ENCODE measurements around the gene EFHC2.

The EFHC2 gene

DNA sequence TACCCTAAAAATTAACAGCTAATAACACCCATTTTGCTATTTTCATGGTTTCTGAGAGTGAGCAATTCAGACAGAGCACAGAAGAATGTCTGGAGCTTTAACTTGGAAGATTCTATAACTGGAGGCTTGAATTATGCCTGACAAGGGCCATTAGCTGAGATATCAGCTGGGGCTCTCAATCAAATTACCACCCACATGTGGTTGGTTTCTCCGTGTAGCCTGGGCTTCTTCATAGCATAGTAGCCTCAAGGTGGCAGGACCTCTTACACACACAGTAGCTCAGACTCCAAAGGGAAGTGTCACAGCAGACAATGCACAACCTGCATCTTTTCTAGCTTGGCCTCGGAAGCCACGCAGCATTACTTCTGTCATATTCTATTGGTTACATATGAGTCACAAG lies 127.3 kb downstream of the EFHC2 start:
- TF ChIP-seq ISL1 (CRISPR knock-in tag; IDR thresholded peaks at IDR 0.05) (no peak), ZNF70 (CRISPR knock-in tag; IDR thresholded peaks at IDR 0.05) (no peak), BACH2 (CRISPR knock-in tag; IDR thresholded peaks at IDR 0.05; ENCODE audit: borderline replicate concordance) (no peak), ZFP30 (CRISPR knock-in tag; IDR thresholded peaks at IDR 0.05) (no peak), ZNF8 (CRISPR knock-in tag; IDR thresholded peaks at IDR 0.05) (no peak)
- ATAC-seq: no peak

DNA sequence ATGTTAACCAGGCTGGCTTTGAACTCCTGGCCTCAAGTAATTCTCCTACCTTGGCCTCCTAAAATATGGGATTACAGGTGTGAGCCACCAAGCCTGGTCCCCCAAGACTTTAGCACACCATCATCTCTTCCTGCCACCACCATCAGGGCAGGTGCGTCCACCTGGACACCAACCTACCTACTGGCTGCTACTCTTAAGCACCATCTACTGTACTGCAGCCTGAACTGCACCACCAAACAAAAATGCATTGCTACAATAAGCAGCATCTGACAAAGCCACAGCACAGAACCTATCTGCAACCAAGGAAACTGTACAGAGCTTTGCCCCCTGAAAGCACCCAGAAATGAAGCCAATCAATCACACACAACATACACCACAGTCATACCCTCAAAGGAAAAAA lies 139.7 kb downstream of the EFHC2 start:
- no peak for ATAC-seq
- no peak for TF ChIP-seq TOX (CRISPR knock-in tag; IDR thresholded peaks at IDR 0.05; ENCODE audit: borderline replicate concordance)
- no peak for TF ChIP-seq ARNTL (CRISPR knock-in tag; IDR thresholded peaks at IDR 0.05; ENCODE audit: borderline replicate concordance, low read depth)
- TF ChIP-seq TCF4 (CRISPR knock-in tag; IDR thresholded peaks at IDR 0.05; ENCODE audit: borderline replicate concordance): no peak
- TF ChIP-seq, protein P1, sequence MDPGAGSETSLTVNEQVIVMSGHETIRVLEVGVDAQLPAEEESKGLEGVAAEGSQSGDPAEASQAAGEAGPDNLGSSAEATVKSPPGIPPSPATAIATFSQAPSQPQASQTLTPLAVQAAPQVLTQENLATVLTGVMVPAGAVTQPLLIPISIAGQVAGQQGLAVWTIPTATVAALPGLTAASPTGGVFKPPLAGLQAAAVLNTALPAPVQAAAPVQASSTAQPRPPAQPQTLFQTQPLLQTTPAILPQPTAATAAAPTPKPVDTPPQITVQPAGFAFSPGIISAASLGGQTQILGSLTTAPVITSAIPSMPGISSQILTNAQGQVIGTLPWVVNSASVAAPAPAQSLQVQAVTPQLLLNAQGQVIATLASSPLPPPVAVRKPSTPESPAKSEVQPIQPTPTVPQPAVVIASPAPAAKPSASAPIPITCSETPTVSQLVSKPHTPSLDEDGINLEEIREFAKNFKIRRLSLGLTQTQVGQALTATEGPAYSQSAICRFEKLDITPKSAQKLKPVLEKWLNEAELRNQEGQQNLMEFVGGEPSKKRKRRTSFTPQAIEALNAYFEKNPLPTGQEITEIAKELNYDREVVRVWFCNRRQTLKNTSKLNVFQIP (CRISPR knock-in tag; IDR thresholded peaks at IDR 0.05; ENCODE audit: borderline replicate concordance, low read depth): no peak
- no peak for TF ChIP-seq ZC3H10 (CRISPR knock-in tag; IDR thresholded peaks at IDR 0.05)
- TF ChIP-seq, protein P2, sequence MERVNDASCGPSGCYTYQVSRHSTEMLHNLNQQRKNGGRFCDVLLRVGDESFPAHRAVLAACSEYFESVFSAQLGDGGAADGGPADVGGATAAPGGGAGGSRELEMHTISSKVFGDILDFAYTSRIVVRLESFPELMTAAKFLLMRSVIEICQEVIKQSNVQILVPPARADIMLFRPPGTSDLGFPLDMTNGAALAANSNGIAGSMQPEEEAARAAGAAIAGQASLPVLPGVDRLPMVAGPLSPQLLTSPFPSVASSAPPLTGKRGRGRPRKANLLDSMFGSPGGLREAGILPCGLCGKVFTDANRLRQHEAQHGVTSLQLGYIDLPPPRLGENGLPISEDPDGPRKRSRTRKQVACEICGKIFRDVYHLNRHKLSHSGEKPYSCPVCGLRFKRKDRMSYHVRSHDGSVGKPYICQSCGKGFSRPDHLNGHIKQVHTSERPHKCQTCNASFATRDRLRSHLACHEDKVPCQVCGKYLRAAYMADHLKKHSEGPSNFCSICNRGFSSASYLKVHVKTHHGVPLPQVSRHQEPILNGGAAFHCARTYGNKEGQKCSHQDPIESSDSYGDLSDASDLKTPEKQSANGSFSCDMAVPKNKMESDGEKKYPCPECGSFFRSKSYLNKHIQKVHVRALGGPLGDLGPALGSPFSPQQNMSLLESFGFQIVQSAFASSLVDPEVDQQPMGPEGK (CRISPR knock-in tag; IDR thresholded peaks at IDR 0.05; ENCODE audit: borderline replicate concordance): no peak
- no peak for TF ChIP-seq ISL1 (CRISPR knock-in tag; IDR thresholded peaks at IDR 0.05)
- no peak for TF ChIP-seq SNAI2 (CRISPR knock-in tag; IDR thresholded peaks at IDR 0.05)
- no peak for TF ChIP-seq ZNF70 (CRISPR knock-in tag; IDR thresholded peaks at IDR 0.05)
- TF ChIP-seq, protein P3, sequence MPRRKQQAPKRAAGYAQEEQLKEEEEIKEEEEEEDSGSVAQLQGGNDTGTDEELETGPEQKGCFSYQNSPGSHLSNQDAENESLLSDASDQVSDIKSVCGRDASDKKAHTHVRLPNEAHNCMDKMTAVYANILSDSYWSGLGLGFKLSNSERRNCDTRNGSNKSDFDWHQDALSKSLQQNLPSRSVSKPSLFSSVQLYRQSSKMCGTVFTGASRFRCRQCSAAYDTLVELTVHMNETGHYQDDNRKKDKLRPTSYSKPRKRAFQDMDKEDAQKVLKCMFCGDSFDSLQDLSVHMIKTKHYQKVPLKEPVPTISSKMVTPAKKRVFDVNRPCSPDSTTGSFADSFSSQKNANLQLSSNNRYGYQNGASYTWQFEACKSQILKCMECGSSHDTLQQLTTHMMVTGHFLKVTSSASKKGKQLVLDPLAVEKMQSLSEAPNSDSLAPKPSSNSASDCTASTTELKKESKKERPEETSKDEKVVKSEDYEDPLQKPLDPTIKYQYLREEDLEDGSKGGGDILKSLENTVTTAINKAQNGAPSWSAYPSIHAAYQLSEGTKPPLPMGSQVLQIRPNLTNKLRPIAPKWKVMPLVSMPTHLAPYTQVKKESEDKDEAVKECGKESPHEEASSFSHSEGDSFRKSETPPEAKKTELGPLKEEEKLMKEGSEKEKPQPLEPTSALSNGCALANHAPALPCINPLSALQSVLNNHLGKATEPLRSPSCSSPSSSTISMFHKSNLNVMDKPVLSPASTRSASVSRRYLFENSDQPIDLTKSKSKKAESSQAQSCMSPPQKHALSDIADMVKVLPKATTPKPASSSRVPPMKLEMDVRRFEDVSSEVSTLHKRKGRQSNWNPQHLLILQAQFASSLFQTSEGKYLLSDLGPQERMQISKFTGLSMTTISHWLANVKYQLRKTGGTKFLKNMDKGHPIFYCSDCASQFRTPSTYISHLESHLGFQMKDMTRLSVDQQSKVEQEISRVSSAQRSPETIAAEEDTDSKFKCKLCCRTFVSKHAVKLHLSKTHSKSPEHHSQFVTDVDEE (CRISPR knock-in tag; IDR thresholded peaks at IDR 0.05): no peak
- TF ChIP-seq PPARA (CRISPR knock-in tag; IDR thresholded peaks at IDR 0.05; ENCODE audit: borderline replicate concordance): no peak
- TF ChIP-seq, protein P4, sequence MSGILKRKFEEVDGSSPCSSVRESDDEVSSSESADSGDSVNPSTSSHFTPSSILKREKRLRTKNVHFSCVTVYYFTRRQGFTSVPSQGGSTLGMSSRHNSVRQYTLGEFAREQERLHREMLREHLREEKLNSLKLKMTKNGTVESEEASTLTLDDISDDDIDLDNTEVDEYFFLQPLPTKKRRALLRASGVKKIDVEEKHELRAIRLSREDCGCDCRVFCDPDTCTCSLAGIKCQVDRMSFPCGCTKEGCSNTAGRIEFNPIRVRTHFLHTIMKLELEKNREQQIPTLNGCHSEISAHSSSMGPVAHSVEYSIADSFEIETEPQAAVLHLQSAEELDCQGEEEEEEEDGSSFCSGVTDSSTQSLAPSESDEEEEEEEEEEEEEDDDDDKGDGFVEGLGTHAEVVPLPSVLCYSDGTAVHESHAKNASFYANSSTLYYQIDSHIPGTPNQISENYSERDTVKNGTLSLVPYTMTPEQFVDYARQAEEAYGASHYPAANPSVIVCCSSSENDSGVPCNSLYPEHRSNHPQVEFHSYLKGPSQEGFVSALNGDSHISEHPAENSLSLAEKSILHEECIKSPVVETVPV (CRISPR knock-in tag; IDR thresholded peaks at IDR 0.05): no peak
- TF ChIP-seq GLIS3 (CRISPR knock-in tag; IDR thresholded peaks at IDR 0.05): no peak

DNA sequence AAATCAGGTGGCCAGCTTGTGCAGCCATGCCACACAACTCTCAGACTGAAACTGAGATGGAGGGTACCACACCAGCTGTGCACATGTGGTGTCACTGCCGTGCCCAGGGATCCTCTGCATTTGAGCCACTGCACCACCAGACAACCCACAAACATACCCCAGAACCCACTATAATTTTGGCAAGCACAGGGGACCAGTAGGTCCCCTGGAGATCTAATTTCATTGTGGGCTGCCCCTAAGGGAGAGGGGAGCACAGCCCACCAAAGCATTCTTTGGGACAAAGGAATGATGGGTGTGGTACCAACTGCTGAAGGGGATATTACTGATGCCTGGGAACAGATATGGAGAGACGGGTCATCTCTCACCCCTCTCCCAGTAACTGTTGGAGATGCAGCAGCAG lies 140.9 kb downstream of the EFHC2 start:
- TF ChIP-seq, protein P5, sequence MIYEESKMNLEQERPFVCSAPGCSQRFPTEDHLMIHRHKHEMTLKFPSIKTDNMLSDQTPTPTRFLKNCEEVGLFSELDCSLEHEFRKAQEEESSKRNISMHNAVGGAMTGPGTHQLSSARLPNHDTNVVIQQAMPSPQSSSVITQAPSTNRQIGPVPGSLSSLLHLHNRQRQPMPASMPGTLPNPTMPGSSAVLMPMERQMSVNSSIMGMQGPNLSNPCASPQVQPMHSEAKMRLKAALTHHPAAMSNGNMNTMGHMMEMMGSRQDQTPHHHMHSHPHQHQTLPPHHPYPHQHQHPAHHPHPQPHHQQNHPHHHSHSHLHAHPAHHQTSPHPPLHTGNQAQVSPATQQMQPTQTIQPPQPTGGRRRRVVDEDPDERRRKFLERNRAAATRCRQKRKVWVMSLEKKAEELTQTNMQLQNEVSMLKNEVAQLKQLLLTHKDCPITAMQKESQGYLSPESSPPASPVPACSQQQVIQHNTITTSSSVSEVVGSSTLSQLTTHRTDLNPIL (CRISPR knock-in tag; IDR thresholded peaks at IDR 0.05; ENCODE audit: low read depth): no peak
- TF ChIP-seq PPARA (CRISPR knock-in tag; IDR thresholded peaks at IDR 0.05; ENCODE audit: borderline replicate concordance) (no peak), RARB (CRISPR knock-in tag; IDR thresholded peaks at IDR 0.05) (no peak), ISL1 (CRISPR knock-in tag; IDR thresholded peaks at IDR 0.05) (no peak), SNAI2 (CRISPR knock-in tag; IDR thresholded peaks at IDR 0.05) (no peak), ZFP3 (CRISPR knock-in tag; IDR thresholded peaks at IDR 0.05) (no peak), ZNF70 (CRISPR knock-in tag; IDR thresholded peaks at IDR 0.05) (no peak), CSDC2 (CRISPR knock-in tag; IDR thresholded peaks at IDR 0.05) (no peak), OSR1 (CRISPR knock-in tag; IDR thresholded peaks at IDR 0.05) (no peak), GLIS3 (CRISPR knock-in tag; IDR thresholded peaks at IDR 0.05) (no peak), TCF4 (CRISPR knock-in tag; IDR thresholded peaks at IDR 0.05; ENCODE audit: borderline replicate concordance) (no peak)
- TF ChIP-seq, protein P1 (CRISPR knock-in tag; IDR thresholded peaks at IDR 0.05; ENCODE audit: borderline replicate concordance, low read depth): no peak
- TF ChIP-seq, protein P4 (CRISPR knock-in tag; IDR thresholded peaks at IDR 0.05): no peak
- TF ChIP-seq, protein P2 (CRISPR knock-in tag; IDR thresholded peaks at IDR 0.05; ENCODE audit: borderline replicate concordance): no peak
- ATAC-seq: no peak
